ENCODE data around the gene ZNF75A.

Gene ZNF75A

DNA sequence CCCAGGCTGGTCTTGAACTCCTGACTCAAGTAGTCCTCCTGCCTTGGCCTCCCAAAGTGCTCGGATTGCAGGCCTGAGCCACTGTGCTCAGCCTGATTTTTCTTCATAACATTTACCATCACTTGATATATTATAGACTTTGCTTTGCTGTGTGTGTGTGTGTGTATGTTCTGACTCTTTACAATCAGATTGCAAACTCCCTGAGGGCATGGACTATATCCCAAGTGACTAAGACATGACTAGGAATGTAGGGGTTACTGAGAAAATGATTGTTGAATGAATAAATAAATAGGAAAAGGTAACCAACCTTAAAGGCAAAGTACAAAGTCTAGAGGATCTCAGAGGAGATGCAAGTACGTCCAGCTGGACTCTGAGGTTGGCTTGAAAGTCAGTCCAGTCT lies 40.7 kb downstream of the ZNF75A start:
- H3K27me3 ChIP-seq (ENCODE audit: control insufficient read depth, insufficient read depth, low read length): no peaks in the 10 kb centered on the region; the same call in 1 of the 2 replicates
- H3K4me1 ChIP-seq (ENCODE audit: control insufficient read depth, insufficient read depth, low read length): no peaks in the 10 kb centered on the region
- H3K9me3 ChIP-seq (ENCODE audit: control insufficient read depth, insufficient read depth, low read depth, low read length): no peaks in the 10 kb centered on the region; the same call in 1 of the 2 replicates

DNA sequence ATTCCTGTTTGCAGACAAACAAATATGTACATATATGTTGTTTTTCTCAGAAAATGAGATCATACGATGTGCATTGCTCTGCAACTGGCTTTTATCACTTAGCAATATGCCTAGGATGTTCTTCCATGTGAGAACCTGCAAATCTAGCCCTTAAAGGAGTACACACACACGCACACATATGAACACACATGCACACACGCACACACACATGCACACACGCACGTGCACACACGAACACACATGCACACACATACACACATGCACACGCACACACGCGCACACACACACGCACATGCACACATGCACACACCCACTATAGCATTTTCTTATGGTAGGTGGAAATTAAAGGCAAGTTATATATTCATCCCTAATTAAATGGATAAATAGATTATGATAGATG lies 42.3 kb downstream of the ZNF75A start:
- Histone ChIP-seq H3K9me3 (ENCODE audit: control insufficient read depth, insufficient read depth, low read depth, low read length) (no peaks in the 10 kb centered on the region; the same call in 1 of the 2 replicates), H3K27me3 (ENCODE audit: control insufficient read depth, insufficient read depth, low read length) (no peaks in the 10 kb centered on the region; the same call in 1 of the 2 replicates), H3K27ac (ENCODE audit: low read depth, low read length) (no peak overlapping the region), H3K9ac (ENCODE audit: low read length) (no peak overlapping the region), H3K4me1 (ENCODE audit: control insufficient read depth, insufficient read depth, low read length) (no peaks in the 10 kb centered on the region), H3K36me3 (ENCODE audit: control insufficient read depth, insufficient read depth, low read length) (no peaks in the 10 kb centered on the region), H3K4me3 (ENCODE audit: low read depth, low read length) (no peak overlapping the region)

More for the DNA sequence above, 40.7 kb downstream of the ZNF75A start:
- Histone ChIP-seq H3K36me3 (ENCODE audit: control insufficient read depth, insufficient read depth, low read length) (no peaks in the 10 kb centered on the region), H3K27ac (ENCODE audit: low read depth, low read length) (no peak overlapping the region), H3K4me3 (ENCODE audit: low read depth, low read length) (no peak overlapping the region), H3K9ac (ENCODE audit: low read length) (no peak overlapping the region)

DNA sequence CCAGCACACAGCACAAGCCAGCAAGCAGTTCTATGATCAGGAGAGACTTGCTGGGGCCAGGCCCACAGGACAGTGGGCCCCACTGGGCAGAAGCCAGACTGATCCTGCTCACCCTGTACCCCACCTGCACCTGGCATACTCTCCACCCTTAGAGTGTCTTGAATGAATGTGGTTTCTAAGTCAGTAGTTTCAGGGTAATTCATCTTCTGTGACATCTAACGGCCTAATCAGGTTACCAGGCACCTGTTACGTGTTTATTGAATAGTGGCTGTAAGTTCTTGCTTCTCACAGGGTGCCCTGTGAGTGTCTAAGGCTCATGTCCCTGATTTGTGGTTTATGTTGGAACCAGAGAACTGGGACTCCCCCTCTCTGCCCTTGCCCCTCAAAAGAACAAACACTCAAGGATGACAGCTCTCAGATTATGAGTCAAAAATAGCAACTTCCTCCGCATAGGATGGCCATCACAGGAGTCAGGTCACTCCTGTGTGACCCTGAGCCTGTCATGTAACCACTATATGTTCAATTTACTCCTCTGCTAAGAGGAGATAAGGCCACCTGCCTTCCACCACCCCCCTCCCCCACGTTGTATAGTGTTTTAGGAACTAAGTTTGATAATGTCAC lies 43.4 kb downstream of the ZNF75A start:
- H3K4me3 ChIP-seq (ENCODE audit: low read depth, low read length): no peak overlapping the region

DNA sequence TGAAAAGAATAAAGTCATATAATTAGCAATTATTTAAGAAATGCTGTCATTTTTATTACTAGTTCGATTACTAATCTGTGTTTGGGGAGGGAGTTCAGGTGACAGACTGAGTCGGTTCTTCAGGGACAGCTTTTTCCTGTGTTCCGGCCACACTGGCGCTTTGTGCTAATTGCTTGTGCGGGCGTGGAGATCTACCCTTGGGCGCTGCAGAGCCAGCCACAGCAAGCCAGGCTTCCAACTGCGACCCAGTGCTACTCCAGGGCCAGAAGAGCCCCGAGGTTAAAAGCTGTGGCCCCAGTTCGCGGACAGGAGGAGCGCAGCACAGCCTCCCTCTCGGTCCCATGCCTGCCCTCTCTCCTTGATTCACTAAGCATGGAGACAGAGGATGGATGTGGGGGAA lies 43.9 kb downstream of the ZNF75A start:
- no peaks in the 10 kb centered on the region for H3K4me1 ChIP-seq (ENCODE audit: control insufficient read depth, insufficient read depth, low read length)
- no peak overlapping the region for H3K9ac ChIP-seq (ENCODE audit: low read length)
- H3K4me3 ChIP-seq (ENCODE audit: low read depth, low read length): no peak overlapping the region
- no peaks in the 10 kb centered on the region; the same call in 1 of the 2 replicates for H3K9me3 ChIP-seq (ENCODE audit: control insufficient read depth, insufficient read depth, low read depth, low read length)
- no peaks in the 10 kb centered on the region for H3K36me3 ChIP-seq (ENCODE audit: control insufficient read depth, insufficient read depth, low read length)
- H3K27me3 ChIP-seq (ENCODE audit: control insufficient read depth, insufficient read depth, low read length): no peaks in the 10 kb centered on the region; the same call in 1 of the 2 replicates
- H3K27ac ChIP-seq (ENCODE audit: low read depth, low read length): no peak overlapping the region

More for the DNA sequence above, 43.4 kb downstream of the ZNF75A start:
- Histone ChIP-seq H3K27me3 (ENCODE audit: control insufficient read depth, insufficient read depth, low read length) (no peaks in the 10 kb centered on the region; the same call in 1 of the 2 replicates), H3K4me1 (ENCODE audit: control insufficient read depth, insufficient read depth, low read length) (no peaks in the 10 kb centered on the region), H3K9me3 (ENCODE audit: control insufficient read depth, insufficient read depth, low read depth, low read length) (no peaks in the 10 kb centered on the region; the same call in 1 of the 2 replicates), H3K9ac (ENCODE audit: low read length) (no peak overlapping the region), H3K36me3 (ENCODE audit: control insufficient read depth, insufficient read depth, low read length) (no peaks in the 10 kb centered on the region), H3K27ac (ENCODE audit: low read depth, low read length) (no peak overlapping the region)

DNA sequence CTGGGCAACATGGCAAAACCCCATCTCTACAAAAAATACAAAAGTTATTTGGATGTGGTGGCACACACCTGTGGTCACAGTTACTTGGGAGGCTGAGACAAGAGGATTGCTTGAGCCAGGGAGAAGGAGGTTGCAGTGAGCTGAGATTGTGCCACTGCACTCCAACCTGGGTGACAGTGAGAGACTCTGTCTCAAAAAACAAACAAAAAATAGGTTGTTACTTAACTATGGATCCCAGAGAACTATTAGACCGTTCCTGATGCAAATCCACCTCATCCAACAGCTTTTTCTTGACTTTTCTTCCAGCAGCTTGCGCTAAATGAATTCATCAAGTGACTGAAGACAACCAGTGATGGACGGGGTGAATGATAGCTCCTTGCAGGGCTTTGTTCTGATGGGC lies 50.3 kb downstream of the ZNF75A start, which contains the start of gene OR2C1:
OR2C1 (plus strand) TSS at position 301 of the 400 bp plus-strand sequence; CDS start at position 353, 52 bp downstream.
- peaks cover 8% of the 10 kb centered on the region; the same call in 1 of the 2 replicates for H3K27me3 ChIP-seq (ENCODE audit: control insufficient read depth, insufficient read depth, low read length)
- H3K27ac ChIP-seq (ENCODE audit: low read depth, low read length): no peak within 1 kb of the TSS
- H3K4me1 ChIP-seq (ENCODE audit: control insufficient read depth, insufficient read depth, low read length): no peaks in the 10 kb centered on the region
- H3K4me3 ChIP-seq (ENCODE audit: low read depth, low read length): no peak within 1 kb of the TSS
- H3K9me3 ChIP-seq (ENCODE audit: control insufficient read depth, insufficient read depth, low read depth, low read length): no peaks in the 10 kb centered on the region; the same call in 1 of the 2 replicates
- H3K9ac ChIP-seq (ENCODE audit: low read length): no peak within 1 kb of the TSS
- no peaks in the 10 kb centered on the region for H3K36me3 ChIP-seq (ENCODE audit: control insufficient read depth, insufficient read depth, low read length)

DNA sequence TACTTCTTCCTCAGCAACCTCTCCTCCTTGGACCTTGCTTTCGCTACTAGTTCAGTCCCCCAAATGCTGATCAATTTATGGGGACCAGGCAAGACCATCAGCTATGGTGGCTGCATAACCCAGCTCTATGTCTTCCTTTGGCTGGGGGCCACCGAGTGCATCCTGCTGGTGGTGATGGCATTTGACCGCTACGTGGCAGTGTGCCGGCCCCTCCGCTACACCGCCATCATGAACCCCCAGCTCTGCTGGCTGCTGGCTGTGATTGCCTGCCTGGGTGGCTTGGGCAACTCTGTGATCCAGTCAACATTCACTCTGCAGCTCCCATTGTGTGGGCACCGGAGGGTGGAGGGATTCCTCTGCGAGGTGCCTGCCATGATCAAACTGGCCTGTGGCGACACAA lies 50.8 kb downstream of the ZNF75A start:
- Histone ChIP-seq H3K36me3 (ENCODE audit: control insufficient read depth, insufficient read depth, low read length) (no peaks in the 10 kb centered on the region), H3K27ac (ENCODE audit: low read depth, low read length) (no peak overlapping the region), H3K4me1 (ENCODE audit: control insufficient read depth, insufficient read depth, low read length) (no peaks in the 10 kb centered on the region), H3K27me3 (ENCODE audit: control insufficient read depth, insufficient read depth, low read length) (peaks cover 8% of the 10 kb centered on the region; the same call in 1 of the 2 replicates), H3K9ac (ENCODE audit: low read length) (no peak overlapping the region), H3K9me3 (ENCODE audit: control insufficient read depth, insufficient read depth, low read depth, low read length) (no peaks in the 10 kb centered on the region; the same call in 1 of the 2 replicates), H3K4me3 (ENCODE audit: low read depth, low read length) (no peak overlapping the region)

DNA sequence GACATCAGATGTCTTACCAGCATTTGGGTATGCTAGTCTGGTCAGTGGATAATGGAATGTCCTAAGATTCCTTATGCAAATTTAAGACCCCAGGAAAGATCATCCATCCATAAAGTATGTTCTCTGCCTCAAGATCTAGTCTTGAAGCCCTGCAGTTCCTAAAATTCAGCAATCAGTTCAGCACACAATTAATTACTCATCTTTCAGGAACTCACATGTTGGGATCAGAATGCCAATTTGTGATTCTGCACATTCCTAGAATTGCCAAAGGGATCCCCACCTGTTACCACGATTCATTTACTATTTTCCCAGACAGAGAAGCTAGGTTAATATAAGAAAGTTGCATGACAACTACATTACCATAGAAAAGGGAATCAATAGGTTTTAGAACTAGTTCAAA lies 53.6 kb downstream of the ZNF75A start:
- no peak overlapping the region for H3K9ac ChIP-seq (ENCODE audit: low read length)
- no peaks in the 10 kb centered on the region; the same call in 1 of the 2 replicates for H3K9me3 ChIP-seq (ENCODE audit: control insufficient read depth, insufficient read depth, low read depth, low read length)
- no peak overlapping the region for H3K4me3 ChIP-seq (ENCODE audit: low read depth, low read length)
- no peak overlapping the region for H3K27ac ChIP-seq (ENCODE audit: low read depth, low read length)
- H3K36me3 ChIP-seq (ENCODE audit: control insufficient read depth, insufficient read depth, low read length): no peaks in the 10 kb centered on the region
- no peaks in the 10 kb centered on the region for H3K4me1 ChIP-seq (ENCODE audit: control insufficient read depth, insufficient read depth, low read length)
- peaks cover 8% of the 10 kb centered on the region; the same call in 1 of the 2 replicates for H3K27me3 ChIP-seq (ENCODE audit: control insufficient read depth, insufficient read depth, low read length)

DNA sequence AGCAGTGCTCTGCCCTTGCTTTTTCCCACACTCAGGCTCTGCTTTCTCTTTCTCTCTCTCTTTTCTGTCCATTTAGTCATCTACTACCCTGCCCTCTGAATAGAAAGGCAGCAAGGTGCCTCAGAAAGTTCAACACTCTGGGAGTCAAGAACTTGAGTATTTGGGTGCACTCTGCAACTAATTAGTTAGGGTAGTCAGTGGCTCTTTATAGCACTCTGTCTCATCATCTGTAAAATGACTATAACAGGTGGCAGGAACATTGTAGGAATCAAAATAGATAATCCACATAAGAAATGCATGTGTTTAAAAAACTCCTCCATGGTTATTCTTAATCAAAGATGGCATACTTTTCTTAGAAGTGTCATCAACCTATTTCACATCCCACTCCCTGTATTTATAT lies 57.6 kb downstream of the ZNF75A start:
- no peaks in the 10 kb centered on the region for H3K4me1 ChIP-seq (ENCODE audit: control insufficient read depth, insufficient read depth, low read length)
- H3K4me3 ChIP-seq (ENCODE audit: low read depth, low read length): no peak overlapping the region
- no peaks in the 10 kb centered on the region for H3K36me3 ChIP-seq (ENCODE audit: control insufficient read depth, insufficient read depth, low read length)
- H3K9me3 ChIP-seq (ENCODE audit: control insufficient read depth, insufficient read depth, low read depth, low read length): no peaks in the 10 kb centered on the region
- no peak overlapping the region for H3K27ac ChIP-seq (ENCODE audit: low read depth, low read length)
- H3K9ac ChIP-seq (ENCODE audit: low read length): no peak overlapping the region
- H3K27me3 ChIP-seq (ENCODE audit: control insufficient read depth, insufficient read depth, low read length): no peaks in the 10 kb centered on the region; the same call in 1 of the 2 replicates

DNA sequence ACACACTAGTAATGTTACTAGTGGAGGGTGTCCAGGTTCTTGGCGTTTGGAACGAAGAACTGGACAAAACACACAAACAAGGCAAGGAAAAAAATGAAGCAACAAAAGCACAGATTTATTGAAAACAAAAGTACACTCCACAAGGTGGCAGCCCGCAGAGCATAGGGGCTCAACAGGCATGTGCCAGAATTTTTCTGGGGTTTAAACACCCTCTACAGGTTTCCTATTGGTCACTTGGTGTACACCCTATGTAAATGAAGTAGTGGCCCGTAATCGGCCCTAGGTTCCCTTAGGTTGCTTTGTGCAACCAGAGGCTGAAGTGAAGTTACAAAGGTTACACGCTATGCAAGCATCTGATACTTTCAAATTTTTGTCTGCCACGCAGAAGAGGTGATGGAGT lies 58.5 kb downstream of the ZNF75A start:
- no peak overlapping the region for H3K27ac ChIP-seq (ENCODE audit: low read depth, low read length)
- no peak overlapping the region for H3K4me3 ChIP-seq (ENCODE audit: low read depth, low read length)
- no peak overlapping the region for H3K9ac ChIP-seq (ENCODE audit: low read length)

DNA sequence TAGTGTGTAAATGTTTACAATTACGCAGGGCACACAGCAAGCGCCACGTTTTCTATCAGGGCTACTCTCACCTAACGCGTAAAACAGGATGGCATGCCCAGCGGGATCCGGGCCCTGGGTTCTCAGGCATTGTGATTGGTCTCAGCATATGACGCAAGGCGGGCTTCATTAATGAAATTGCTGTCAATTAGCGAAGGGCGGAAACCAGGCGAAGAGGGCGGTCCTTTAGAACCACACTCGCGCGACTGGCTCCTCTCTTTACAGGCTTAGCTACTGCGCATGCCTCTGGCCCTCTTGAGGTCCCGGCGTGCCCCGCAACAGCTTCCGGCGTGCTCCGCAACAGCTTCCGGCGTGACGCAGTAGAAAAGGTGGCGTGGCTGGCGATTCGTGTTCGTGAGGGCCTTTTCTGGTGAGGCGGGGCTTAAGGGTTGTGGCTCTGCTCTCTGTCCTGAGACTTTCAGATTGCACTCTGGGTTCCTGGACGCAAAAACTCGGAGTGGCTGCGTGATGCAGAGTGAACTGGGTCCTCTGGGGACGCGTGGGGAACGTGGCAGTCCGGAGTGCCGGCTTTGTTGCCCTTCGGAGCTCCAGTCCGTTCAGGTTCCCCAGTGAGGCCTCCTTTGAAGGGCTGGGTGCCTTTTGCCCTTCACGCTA lies 59.6 kb downstream of the ZNF75A start:
- Histone ChIP-seq H3K27ac (ENCODE audit: low read depth, low read length) (no peak overlapping the region), H3K36me3 (ENCODE audit: control insufficient read depth, insufficient read depth, low read length) (no peaks in the 10 kb centered on the region), H3K27me3 (ENCODE audit: control insufficient read depth, insufficient read depth, low read length) (no peaks in the 10 kb centered on the region), H3K4me3 (ENCODE audit: low read depth, low read length) (no peak overlapping the region; the same call in 1 of the 2 replicates), H3K9ac (ENCODE audit: low read length) (no peak overlapping the region), H3K9me3 (ENCODE audit: control insufficient read depth, insufficient read depth, low read depth, low read length) (no peaks in the 10 kb centered on the region), H3K4me1 (ENCODE audit: control insufficient read depth, insufficient read depth, low read length) (no peaks in the 10 kb centered on the region)

More for the DNA sequence above, 58.5 kb downstream of the ZNF75A start:
- no peaks in the 10 kb centered on the region for H3K4me1 ChIP-seq (ENCODE audit: control insufficient read depth, insufficient read depth, low read length)
- H3K36me3 ChIP-seq (ENCODE audit: control insufficient read depth, insufficient read depth, low read length): no peaks in the 10 kb centered on the region
- H3K9me3 ChIP-seq (ENCODE audit: control insufficient read depth, insufficient read depth, low read depth, low read length): no peaks in the 10 kb centered on the region
- H3K27me3 ChIP-seq (ENCODE audit: control insufficient read depth, insufficient read depth, low read length): no peaks in the 10 kb centered on the region

Measured in HUES6 (cell line).